Measurements from ENCODE around the gene SLC43A2.
"Not testable (repeated sequence)": the region's sequence is repeated elsewhere in the genome, so short reads cannot be mapped to it uniquely, and the experiment has no call there.

SLC43A2 gene

DNA sequence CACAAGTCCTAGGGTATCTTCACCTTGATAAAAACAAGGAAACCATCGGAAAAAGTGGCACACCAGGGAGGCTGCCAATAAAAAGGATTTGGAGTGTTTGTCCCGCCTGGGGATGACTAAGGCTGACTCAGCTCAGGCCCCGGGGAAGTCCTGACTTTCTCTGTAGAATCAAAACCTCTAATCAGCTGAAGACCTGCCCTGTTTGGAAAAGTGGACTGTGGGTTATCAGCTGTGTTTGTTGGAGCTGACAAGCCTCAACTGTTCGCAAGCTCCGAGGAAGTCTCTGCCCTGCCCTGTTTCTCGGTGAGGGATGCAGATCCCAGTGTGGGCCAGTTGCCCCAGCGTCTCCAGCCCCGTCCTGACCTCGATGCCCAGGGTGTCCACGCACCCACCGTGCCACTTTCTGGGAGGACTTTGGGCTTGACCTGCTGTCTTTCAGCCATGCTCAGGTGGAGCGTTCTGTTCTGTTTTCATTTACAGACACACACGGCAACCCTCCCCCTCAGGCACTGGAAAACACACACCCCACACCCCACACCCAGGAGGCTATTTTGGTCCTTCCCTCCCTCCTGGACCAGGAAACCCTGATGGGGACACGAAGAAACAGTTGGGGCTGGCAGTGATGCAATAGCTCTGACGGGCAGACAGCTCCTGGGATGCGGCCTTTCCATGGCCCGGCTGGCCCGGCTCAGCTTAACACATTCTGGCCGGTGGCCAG lies 38.4 kb downstream of the SLC43A2 start:
- no peak for DNase-seq (ENCODE audit: low read depth)

DNA sequence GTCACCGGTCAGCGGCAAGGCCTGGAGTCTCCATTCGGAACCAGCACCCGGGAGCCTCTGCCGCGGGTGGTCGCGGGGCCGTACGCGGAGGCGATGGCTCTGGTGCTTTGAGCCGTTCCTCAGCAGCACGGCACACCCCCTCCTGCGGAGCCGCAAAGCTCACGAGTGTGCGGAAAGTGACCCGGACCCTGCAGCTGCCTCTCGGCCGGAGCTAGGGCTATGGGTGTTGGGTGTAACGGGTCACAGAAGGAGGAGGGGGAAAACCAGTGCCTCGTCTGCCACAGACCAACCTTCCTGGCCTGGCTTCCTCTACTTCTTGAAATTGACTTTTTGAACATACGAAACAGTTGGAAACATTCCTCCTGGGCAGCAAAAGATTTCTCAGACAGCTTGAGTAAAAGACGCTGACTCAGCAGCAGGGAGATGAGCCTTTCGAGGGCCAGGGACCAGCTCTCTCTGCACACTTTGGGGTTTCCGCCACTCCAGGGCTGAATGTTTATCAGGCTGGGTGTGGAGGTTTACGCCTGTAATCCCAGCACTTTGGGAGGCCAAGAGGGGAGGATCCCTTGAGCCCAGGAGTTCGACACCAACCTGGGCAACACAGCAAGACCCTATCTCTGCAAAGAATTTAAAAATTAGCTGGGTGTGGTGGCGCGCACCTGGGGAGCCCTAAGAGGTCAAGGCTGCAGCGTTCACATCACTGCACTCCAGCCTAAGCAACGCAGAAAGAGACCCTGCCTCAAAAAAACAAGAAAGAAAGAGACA lies 39.6 kb downstream of the SLC43A2 start:
- no peak for DNase-seq (ENCODE audit: low read depth)

DNA sequence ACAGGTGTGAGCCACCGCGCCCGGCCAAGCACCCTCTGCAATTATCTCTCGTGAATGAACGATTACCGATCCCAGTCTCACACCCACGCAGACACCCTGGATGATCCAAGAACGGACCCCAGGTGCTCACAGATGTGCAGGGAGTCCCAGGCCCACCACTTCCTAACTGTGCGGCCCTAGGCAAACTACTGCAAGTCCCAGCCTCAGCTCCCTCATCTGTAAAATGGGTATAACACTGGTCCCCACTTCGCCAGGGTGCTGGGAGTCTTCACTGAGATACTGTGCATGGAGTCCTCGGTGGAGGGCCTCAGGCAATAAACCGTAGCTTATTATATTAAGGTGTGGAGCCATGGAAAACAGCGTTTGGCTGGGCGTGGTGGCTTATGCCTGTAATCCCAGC lies 44.5 kb downstream of the SLC43A2 start:
- no peak for DNase-seq (ENCODE audit: low read depth)

DNA sequence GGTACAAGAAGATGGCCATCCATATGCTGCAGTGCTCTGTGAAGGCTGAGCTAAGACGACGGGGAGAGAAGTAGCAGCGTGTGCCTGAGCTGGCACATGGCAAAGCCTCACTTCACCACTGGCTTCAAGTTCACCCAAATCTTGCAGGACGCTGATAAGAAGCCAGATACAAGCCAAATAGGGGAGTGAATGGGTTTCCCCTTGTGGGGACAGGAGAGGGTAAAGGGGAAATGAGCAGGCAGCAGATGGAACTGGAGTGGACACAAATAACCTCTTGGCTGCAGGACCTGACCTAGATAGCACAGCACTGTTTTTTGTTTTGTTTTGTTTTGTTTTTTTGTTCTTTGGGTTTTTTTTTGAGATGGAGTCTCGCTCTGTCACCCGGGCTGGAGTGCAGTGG lies 45.1 kb downstream of the SLC43A2 start:
- DNase-seq (ENCODE audit: low read depth) = no peak

DNA sequence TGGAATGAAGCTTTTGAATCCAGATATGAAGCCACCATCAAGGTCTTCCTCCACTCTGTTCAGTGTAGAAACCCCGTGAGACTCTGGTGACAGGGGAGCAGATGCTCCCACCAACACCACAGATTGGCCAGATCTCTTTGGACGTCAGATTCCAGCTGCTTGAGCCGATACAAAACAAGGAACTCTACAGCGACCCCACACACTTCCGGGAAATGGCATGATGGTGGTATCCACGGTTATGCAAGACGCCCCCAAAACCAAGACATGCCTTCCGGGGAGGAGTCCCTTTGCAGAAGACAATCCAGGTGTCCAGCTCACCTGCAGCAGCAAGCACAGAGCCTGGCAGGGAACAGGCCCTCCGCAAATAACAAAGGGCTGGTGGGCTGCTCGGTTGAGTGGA lies 46.3 kb downstream of the SLC43A2 start:
- DNase-seq (ENCODE audit: low read depth) = no peak

DNA sequence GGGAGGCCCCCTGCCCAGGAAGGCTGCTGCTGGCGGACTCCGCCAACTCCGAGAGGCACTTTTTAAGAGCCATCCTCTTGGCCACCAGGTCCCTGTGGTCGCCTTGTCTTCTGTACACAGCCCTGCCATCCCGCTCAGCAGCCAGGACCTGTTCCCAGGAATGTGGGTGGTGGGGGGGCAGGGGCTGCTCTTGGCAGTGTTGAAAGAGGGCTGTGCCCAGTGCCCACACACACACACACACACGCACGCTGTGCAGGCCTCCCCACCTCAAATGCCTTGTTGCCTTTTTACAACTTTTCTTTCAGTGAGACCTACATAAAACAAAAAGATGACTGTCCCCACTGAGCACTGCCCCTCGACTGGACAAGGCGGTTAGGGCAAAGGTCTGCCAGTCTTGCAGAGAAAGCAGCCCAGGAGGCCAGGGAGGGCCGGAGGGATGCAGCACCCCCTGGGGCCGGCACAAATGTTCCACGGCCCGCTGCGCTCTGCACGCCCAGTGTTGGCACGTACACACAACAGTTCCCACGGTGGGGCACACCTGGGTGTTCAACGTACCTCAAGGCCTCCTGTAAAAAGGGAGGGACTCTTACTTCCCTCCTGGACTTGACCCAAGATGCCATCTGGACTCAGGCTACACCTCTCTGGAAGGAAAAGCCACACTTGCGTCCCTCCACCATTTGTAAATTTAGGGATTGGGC lies 47.5 kb downstream of the SLC43A2 start:
- DNase-seq (ENCODE audit: low read depth) = no peak

DNA sequence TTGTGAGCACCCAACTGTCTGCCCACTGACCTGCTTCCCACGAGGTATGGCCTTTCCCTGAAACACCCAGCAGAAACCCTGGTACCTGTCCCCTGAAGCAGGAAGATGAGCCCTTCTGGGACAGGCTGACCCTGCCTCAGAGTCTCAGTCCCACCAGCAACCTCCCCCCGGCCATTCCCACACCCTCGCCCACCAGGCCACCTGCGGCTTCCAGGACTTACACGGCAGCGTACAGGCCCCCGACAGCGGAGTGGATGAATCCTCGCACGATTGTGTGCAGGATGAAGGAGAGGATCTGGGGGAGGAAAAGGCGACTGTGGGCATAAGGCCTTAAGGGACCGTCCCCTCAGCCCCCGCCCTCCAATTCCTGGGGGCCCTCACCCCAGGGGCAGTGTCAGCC lies 50.6 kb downstream of the SLC43A2 start:
- no peak for DNase-seq (ENCODE audit: low read depth)

DNA sequence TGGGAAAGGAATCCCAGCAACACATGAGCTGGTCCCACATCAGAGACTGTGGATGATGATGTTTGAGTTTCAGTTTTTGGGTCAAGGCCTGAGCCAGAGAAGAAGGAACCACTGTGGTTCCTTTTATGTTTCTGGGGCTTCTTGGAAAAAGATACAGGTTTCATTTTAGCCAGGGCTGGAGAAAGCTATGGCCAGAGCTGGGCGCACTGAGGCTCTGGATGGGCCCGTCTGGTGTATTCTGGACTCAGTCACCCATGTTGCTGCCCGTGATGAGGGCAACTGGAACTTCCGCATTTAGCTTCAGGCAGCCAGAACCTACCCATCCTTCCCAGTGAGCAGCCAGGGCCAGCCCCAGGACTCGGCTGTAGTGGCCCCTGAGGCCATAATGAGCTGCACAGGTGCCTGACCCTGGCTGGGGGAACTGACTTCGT lies 51.0 kb downstream of the SLC43A2 start:
- DNase-seq (ENCODE audit: low read depth) = no peak

DNA sequence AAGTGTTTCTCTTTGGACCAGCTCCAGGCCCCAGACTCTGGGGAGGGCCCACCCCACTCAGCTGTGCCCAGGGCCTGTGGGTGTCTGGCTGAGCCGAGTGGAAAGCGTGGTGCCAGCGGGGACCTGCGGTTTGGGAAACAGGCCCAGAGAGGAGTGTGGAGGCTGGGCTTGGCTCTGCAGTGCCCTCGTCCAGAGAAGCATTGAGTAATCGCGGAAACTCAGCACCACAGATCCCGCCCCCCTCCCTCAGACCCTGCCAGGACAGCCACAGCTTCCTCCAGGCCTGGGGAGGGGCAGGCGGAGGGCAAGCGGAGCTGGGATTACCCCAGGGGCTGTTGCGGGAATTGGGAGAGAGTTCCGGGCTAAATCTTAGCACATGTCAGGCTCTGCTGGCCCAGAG lies 51.5 kb downstream of the SLC43A2 start:
- no peak for DNase-seq (ENCODE audit: low read depth)

DNA sequence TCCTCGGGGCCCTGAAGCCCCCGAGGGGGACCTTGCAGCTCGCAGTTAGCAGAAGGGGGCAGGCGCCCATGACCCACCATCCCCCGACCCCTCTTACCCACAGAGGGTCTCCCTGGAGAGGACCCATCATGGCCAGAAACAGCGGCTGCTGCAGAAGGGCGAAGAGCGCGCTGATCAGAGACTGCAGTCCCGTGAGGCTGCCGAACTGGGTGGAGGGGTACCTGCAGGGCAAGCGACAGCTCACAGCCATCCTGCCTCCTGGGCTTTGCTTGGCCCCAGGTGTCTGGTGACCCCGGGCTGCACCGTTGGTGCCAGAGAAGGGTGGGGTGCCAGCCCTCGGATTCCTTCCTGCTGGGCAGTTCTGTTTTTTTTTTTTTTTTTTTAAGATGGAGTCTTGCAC lies 52.1 kb downstream of the SLC43A2 start:
- DNase-seq (ENCODE audit: low read depth) = no peak

DNA sequence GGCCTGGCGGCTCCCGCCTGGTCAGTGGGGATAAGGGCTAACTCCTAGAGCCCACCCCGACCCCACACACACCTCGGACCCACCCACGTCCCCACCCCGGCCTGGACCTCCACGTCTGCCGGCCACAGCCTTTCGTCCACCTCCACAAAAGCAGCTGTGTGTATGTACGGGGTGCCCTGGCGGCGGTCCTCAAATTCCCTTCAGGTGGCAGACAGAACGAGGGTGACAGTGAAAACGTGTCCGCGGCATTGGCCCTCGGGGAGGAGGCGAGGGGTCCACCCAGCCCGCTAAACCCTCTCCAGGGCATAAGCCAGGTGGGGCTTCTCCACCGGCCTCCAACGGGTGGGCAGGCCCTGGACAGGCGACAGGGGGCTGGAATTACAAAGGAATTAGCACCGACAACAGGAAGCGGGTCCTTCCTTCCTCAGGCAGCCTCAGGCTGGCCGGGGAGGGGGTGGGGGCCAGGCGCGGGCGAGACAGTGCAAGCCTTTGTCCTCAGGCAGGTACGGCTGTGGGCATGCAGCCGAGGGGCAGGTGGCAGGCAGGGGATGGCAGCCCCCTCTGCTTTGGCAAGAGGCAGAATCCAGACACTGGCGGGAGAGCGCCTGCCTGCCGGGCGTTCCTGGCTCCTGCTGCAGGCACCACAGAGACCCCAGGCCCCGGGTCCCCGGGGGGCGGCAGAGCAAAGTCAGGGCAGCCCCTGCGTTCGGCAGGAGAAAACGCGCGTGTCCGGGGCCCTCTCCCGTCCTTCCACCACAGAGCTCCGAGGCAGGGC lies 53.8 kb downstream of the SLC43A2 start:
- DNase-seq (ENCODE audit: low read depth) = no peak

DNA sequence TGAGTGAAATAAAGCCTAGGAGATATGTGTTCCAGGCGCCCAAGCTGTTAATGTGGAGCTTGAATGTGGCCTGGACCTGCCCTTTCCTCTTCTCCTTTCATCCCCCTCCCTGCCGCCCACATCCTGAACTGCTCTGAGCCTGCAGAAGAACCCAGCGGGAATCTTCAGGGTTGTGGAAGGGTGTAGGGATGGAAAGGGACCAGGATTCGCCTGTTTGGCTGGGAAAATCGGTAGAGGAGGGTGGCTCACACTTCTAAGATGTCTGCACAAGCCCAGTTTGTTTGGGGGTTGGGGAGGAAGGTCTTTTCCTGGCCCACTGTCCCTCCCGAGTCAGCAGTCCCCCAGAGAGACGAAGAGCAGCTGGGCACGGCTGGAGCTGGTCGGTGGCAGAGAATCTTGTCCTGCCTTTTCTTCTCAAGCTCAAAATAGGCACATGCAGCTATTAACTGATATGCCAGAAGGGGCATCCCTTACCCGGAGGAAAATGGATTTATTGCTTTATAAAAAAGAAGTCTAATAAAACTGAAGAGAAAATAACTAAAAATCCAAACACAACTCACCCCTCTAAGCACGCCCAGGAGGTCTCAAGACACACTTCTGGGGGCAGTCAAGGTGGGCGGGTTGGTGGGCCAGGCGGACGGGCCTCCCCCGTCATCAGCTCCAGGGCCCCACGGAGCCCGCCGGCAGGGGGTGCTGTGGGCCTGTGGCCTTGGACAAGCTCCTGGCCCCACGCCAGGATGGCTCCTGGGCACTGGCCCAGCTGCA lies 54.5 kb downstream of the SLC43A2 start:
- no peak for DNase-seq (ENCODE audit: low read depth)

DNA sequence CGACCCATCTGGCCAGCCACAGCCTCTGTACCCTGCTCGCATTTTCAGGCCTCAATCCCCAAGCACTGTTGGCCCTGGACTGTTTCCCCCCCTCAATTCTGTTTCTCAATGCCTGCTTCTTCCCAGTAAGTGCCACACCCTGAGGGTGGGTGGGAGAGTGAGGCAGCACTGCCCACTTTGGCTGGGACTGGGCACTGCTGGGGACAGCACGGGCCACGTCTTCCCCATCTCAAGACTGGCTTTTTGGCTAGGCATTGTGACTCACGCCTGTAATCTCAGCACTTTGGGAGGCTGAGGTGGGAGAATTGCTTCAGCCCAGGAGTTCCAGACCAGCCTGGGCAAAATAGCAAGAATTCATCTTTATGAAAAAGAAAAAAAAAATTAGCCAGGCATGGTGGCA lies 56.0 kb downstream of the SLC43A2 start:
- not testable (repeated sequence) for DNase-seq (ENCODE audit: low read depth)

DNA sequence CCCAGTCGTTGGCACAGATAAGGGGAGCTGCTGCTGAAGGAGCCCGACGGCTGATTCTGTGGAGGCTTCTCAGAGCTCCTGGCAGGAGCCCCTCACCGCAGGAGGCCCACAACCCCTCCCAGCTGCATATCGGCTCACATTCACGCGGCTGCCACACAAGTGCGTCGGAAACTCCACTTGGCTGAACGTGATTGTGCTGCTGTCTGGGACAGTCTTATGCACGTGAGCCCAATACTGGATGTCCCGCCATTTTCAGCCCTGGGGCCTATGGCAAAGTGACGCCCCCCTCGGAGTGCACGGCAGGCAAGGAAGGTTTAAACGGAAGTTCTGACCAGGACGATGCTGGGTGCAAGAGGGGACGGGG lies 57.3 kb downstream of the SLC43A2 start:
- DNase-seq (ENCODE audit: low read depth) = no peak

DNA sequence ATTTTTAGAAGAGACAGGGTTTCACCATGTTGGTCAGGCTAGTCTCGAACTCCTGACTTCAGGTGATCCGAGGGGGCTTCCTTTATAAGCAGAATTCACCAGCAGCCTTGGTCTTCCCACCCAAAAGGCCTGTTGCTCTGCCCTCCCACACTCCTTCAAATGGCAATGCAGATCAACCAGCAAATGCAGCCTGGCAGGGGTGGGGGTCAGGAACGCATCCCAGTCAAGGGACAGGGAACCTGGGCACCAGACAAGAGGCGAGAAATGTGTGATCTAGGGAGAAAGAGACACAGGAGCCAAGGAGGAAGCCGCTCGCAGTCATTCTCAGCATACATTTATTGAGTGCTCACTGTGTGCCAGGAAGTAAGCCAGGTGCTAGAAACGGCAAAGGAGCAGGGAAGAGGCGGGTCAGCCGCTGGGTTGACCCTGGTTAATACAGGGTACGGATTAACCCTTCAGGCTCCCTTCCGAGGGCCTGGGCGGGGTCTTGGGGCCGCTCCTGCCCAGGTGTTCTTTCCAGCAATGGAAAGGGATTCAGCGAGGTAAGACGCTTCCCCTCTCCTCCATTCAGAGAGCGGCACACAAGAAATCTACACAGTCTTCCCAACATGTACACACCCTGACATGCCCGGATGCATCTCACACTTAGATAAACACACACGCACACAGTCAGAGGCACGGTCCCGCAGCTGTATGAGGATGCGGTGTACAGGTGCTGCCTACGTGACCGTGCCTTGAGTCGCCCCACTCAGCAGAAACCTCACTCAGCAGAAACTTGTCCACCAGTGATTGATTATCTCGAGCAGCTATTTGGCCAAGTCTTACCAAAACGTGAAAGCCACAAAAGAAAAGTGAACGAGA lies 59.5 kb downstream of the SLC43A2 start:
- DNase-seq (ENCODE audit: low read depth) = no peak

DNA sequence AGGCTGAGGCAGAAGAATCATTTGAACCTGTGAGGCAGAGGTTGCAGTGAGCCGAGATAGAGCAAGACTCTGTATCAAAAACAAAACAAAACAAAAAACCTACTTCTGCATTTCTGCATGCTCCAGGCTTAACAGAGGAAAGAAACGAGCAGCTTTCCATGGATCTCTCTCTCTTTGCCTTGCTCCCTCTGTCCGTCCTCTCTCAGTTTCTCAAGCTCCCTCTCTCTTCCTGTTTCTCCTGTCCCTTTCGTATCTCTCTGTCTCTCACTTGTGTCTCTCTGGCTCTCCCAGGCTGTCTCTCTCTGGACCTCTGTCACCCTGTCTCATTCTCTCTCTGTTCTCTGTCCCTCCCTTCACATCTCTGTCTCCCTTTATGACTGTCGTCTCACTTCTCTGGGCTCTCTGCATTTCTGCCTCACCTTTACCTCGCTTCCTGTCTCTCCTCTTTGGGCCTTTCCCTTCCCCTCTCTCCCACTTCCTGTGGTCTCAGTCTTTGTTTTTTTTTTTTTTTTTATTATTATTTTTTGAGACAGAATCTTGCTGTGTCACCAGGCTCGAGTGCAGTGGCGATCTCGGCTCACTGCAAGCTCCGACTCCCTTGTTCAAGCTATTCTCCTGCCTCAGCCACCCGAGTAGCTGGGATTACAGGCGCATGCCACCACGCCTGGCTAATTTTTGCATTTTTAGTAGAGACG lies 62.0 kb downstream of the SLC43A2 start:
- DNase-seq (ENCODE audit: low read depth) = no peak

DNA sequence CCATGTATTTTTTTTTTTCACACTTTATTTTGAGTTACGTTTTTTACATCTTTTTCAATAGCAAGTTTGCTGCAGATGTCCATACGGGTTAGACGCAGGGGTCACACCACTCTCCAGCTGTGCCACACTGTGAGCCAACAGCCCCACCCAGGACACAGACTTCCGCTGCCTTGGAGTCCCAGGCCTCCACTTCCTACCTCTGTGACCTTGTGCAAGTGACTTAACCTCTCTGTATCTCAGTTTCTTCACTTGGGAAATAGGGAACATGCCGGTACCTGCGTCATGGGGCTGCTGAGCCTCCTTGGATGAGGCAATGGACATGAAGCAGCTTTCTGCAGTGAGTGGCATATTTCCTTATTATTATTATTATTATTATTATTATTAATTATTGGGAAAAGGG lies 62.8 kb downstream of the SLC43A2 start:
- no peak for DNase-seq (ENCODE audit: low read depth)

DNA sequence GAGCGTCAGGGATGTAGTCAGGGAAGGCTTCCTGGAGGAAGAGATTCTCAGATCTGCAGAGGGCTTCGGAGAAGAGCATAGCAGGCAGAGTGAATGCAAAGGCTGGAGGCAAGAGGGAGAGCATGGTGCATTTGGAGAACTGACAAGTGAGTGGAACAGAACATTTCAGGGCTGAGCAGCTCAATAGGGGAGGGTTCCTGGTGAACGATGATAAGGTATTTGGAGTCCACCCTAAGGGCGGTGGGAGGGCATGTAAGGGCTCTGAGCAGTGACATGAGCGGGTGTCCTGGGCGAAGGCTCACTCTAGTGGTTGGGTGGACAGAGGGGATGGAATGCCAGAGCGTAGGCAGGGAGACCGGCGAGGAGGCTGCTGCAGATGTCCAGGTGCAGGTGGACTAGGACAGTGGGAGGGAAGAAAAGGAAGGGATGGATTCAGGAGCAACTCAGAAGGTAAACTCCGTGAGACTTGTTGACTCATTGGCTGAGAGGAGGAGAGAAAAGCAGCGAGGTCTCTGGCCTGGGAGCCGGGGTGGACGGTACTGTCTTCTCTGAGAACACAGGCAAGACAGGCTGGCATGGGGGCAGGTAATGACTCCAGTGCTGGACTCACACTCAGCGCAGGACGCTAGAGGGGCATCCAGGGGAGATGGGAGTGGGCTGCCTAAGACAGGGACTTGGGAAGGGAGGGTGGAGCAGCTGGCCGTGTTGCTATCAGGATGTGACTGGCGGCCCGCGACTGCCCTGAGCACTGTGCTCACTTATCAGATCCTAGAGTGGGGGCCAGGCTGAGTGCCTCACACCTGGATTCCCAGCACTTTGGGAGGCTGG lies 64.6 kb downstream of the SLC43A2 start:
- DNase-seq (ENCODE audit: low read depth) = no peak

DNA sequence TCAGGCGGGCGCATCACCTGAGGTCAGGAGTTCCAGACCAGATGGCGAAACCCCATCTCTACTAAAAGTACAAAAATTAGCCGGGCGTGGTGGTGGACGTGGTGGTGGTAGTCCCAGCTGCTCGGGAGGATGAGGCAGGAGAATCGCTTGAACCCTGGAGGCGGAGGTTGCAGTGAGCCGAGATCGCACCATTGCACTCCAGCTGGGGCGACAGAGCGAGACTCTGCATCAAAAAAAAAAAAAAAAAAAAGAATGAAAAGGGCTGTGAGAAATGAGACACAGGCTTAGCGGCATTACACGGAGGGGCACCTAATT lies 65.2 kb downstream of the SLC43A2 start:
- DNase-seq (ENCODE audit: low read depth) = not testable (repeated sequence)

All from stimulated activated CD8-positive, alpha-beta memory T cell treated with anti-CD3 and anti-CD28 coated beads, Interleukin-12 subunit alpha, Interleukin-12 subunit beta, amount 100 ng/mL, for 4 hours (primary cell).